Pons (tissue), 1 donor: ENCODE measurements around the gene LRRC4C.
A peak's percentile ranks its signal among the peaks of the same experiment; 100 is the strongest.
"Not testable (repeated sequence)": the region's sequence is repeated elsewhere in the genome, so short reads cannot be mapped to it uniquely, and the experiment has no call there.

Source experiments
- DNase-seq: peaks from one replicate; pipeline ENCODE4 v3.0.0-alpha.2; 2016; ENCODE audit warnings: low spot score

The LRRC4C gene

DNA sequence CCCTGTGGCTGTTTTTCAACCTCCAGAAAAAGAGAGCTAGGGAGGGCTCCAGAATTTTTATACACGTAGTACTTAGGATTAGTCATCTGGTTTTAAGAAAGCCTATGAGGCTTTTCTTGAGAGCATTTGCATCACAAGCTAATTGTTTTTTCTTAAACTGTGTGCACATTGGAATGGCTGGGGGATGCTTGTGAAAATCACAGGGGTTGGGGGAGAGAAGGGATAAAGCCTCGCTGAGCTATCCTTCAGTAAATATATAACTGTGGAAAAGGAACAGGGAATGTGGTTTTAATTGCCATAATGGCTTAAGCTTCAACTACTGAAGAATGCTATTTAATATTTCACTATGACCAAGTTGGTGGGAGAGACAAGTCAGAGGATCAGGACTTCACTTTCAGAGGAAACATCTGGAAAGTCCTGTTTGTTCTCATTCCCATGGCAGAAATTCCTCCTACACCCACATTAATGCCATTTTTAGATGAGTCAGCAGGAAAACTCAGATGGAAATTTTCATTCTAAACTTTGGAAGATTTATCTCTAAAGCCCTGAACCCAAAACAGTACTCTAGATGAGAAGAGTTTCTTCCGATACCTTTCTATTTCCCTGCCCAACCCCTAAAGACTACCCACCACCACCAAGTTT, 591.3 kb downstream of the LRRC4C start:
- no peak for DNase-seq

DNA sequence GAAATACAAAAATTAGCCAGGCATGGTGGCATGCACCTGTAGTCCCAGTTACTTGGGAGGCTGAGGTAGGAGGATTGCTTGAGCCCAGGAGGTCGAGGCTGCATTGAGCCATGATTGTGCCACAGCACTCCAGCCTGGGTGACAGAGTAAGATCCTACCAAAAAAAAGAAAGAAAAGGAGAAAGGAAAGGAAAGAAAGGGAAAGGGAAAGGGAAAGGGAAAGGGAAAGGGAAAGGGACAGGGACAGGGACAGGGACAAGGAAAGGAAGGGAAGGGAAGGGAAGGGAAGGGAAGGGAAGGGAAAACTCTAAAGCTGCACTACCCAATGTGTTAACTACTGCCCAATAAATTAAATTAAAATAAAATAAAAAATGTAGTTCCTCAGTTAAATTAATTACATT, 601.7 kb downstream of the LRRC4C start:
- not testable (repeated sequence) for DNase-seq

GRCh38 chr11:40842750-40843339, 616.6 kb downstream of the LRRC4C start:
- no peak for DNase-seq

GRCh38 chr11:40841231-40841630, 618.2 kb downstream of the LRRC4C start:
- DNase-seq, result no peak

DNA sequence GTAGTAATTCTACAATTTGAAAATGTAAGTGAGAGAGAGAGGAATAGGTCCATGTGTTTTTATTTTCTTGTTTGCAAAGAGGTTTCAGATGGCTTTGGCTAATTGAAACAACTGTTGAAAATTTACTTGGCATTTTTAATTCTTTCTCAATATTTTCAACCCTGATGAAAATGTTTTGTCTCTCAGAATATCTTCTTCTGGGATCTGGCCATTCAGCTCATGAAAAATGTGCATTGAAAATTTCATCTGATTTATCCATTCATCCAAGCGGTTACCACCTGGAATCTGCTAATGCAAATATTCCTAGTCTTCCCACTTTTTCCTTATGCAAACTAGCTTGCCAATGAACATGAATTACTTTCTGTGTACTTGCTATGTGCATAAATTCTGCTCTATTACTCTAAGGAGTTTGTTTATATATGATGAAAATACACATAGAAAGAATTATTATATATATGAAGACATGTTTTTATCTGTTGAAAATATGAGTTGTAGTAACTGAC, 621.2 kb downstream of the LRRC4C start:
- DNase-seq, result no peak

- no peak for DNase-seq
These were observed 632.3 kb downstream of the LRRC4C start for GRCh38 chr11:40827116-40827515.

DNA sequence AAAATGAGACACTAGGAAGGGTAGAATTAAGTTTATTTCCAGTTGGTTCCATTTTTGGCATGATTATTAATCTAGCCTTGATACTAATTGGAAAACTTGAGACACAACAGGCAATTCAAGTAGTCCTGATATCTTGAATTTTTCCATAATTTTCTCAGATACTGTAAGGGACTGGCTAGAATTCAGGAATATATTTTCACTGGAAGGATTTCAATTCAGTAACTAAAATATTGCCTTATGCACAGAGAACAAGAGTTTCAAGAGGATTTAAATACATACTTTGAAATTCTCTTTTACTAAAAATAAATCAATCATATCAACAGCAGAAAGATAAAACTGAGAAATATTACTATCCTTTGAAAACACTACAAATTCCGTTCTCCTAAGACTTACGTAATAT, 632.9 kb downstream of the LRRC4C start:
- no peak for DNase-seq

DNA sequence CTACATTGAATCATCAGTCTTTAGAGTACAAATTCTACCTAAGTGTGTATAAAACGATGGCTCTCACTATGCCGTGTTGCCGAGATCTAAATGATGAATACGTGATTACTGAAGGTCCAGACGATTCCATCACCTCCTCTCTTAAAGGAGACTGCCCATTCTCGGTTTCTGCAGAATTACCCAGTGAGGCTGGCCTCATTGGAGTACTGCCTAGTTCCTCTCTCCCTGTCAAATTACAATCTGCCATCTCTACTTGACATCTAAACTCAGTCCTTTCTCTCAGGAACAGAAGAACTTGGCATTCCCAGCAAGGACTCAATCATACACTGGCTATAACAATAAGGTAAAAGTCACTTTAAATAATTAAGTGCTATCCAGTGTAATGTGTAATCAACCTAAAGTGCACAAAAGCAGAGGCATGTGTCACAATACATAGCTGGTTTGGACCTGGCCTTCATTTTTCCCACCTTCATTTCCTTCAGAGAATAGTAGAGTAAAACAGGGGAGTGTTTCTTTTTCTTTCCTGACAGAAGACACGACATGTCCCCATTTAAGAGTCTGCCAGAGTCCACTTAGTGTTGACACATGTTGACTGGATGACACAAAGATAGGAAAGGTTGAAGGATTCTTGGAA, 634.1 kb downstream of the LRRC4C start:
- DNase-seq, result no peak

GRCh38 chr11:40819230-40819629, 640.2 kb downstream of the LRRC4C start:
- no peak for DNase-seq

DNA sequence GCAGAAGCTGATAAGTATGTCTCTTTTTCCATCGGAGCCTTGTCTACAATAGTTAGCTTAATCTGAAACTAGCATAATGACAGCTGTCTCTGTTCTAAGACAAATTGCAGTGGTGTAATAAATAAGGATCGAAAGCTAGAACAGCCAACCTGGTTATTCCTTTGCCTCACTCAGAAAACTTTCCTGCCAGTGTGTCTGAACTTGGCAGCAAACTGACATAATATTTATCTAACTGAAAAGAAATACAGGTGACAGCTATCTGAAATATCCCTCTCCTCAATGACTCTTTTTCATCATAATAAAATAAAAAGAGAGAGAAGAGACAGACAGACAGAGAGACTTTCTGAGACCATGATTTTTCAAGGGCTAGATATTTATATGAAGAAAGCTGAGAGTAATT, 642.5 kb downstream of the LRRC4C start:
- DNase-seq, result no peak

DNA sequence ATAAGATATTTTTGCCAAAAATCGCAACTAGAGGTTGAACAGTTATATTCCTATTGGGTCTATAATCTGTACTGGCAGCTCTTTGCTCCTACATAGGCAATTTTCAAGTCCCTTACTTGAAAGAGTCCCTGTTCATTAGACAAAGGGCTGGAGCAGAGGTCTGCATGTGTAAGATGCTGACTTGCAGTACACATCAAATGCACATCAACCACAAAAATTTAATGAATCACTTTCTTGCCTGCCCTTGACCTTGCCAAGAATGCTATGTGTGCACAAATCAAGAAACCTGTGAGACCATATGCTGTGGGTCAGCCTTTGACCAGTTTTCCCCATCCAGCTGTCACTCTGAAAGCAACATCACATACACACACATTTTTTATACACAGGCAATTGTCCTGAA, 661.5 kb downstream of the LRRC4C start:
- no peak for DNase-seq

DNA sequence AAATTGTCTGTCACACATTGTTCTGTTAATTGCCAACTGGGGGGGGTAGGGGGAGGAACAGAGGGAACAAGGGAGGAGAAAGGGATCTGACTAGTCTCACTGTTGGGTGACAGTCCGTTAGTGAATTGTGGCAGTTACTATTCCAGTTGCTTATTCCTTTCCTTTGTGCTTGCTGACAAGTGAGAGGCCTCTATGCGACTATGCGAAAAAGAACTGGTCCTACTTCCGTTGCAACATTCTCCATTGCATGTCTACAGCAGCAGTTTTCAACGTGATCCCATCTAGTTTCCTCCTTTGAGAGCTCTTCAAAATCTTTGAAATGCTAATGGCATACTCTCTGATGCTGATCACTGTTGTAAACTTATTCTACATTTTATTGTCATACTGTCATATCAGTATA, 672.2 kb downstream of the LRRC4C start:
- no peak for DNase-seq

DNA sequence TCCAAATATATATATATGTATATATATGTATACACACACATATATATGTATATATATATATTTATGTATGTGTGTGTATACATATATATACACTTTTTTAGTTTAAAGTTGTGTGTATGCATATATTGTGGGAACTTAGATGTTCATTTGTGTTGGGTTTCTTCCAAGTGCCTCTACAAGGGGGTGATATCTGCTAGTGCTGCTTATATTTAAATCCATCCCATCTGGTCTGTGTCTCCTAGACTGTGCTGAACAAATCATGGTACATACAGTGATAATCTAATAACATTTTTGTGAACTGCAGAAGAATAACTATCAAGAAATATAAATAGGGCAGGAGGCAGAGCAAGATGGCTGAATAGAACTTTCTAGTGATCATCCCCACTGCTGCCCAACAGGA, 696.4 kb downstream of the LRRC4C start:
- no peak for DNase-seq

DNA sequence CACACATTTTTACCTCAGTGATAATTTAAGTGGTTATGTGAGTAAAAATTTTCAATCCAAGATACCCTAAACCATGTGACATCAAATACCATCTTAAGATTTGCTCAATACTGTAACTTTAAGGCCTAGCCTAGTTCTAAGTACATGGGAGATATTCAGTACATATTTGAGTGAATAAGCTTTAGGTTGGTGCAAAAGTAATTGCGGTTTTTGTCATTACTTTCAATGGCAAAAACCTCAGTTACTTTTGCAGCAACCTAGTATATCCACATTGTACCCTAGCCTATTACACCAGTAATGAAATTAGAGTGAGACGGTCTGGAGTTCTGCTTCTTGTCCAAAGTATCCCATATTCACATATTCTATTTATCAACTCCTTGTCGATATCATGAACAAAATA, 700.1 kb downstream of the LRRC4C start:
- DNase-seq, result no peak

DNA sequence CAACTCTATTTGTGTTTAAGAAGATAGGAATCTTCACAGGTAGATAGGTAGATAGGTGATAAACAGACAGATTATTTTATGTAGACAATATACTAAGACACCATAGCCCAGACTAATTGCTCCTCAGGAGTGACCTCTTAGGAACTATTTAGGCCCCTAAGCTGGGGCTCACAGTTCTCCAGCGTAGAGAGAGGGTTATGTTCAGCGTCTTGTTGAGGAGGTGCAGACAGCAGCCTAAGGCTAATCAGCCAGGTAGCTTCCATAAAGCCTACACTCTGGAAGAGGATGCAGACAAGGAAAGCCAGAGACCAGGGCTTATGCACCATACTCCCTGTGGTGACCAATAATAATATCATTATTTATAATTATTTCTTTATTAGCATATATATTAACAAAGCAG, 705.2 kb downstream of the LRRC4C start:
- no peak for DNase-seq

DNA sequence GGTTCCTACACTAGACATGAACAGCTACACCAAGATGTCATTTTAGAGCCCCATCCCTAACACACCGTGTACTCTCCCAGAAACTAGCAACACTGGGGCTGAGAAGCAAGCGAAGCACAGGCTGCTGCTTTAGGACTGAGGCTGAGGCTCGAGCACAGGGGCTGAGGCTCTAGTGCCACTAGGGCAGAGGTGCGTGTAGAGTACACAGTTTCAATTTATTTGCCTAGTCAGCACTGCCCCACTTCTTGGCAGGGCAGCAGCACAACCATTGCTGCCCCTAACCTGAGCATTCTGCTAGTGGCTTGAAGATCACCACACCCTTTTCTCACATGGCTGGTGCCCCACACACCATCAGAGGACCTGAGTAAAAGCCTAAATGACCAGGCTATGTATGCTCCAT, 713.2 kb downstream of the LRRC4C start:
- DNase-seq, result no peak

- DNase-seq, result peak; percentile 13
These were observed 727.3 kb downstream of the LRRC4C start for GRCh38 chr11:40732132-40732531.

GRCh38 chr11:40722179-40722795, 737.2 kb downstream of the LRRC4C start:
- DNase-seq, result peak; percentile 5

GRCh38 chr11:40716344-40717130, 742.9 kb downstream of the LRRC4C start:
- no peak for DNase-seq

GRCh38 chr11:40713083-40713482, 746.4 kb downstream of the LRRC4C start:
- DNase-seq, result no peak

DNA sequence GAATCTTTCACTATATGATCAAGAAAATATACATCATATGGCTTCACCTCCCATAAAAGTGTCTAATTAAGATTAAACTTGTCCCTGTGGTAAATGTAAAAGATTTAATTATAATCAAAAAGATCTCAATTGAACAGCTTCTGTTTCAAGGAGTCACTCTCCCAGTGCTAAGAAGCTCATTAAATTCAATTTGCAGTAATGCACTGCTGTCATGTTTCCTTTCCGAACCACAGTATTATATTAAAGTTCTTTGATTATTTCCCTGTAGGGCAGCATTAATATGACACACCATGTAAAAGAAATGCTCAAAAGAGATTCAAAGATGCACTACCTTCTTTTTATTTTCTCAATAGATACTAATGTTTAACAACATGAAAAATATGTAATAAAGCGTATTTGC, 758.4 kb downstream of the LRRC4C start:
- DNase-seq, result no peak

- DNase-seq, result no peak
These were observed 769.6 kb downstream of the LRRC4C start for GRCh38 chr11:40689823-40690222.
